ENCODE results near the gene TYRO3. TPM values are rescaled to one million over a fixed set of nuclear protein-coding genes. Genes with fewer than 3 reads are reported as not detected.

TYRO3 gene
- polyA plus RNA-seq, 3 donors, result 0.09 to 0.12 TPM; not detected in 1

DNA sequence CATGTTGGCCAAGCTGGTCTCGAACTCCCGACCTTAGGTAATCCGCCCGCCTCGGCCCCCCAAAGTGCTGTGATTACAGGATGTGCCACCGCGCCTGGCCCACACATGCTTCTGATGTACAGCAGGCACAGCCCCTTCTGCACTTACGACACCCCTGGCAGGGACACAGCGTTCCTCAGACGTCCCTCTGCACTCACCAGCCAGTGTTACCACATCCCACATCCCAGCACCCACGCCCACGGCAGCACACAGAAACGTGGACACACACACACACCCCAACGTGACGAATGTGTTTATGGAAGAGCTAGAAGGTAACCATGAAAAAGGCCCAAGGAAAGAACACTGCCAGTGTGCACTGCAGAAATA lies 14.4 kb upstream of the TYRO3 start:
- peak overlapping the region in 1 of 2 donors; percentile 91 for H3K27ac ChIP-seq (ENCODE audit: low read depth in 1 of 2, low read length in 2 of 2)
- intact Hi-C loops (cut with micrococcal nuclease), result no loop called here
- DNase-seq, result no peak
- Mint-ChIP-seq H3K4me1 (peaks cover 7% of the 10 kb centered on the region), H3K27ac (peak overlapping the region; percentile 91 to 96 (median 93)), H3K27me3 (ENCODE audit: low read depth in 3 of 3) (peaks cover 2 to 13% (median 5%) of the 10 kb centered on the region in 3 donors), H3K36me3 (peaks cover 3 to 5% of the 10 kb centered on the region in 2 donors), H3K4me3 (peak overlapping the region; percentile 96 to 98), H3K9me3 (peaks cover 0 to 2% (median 0%) of the 10 kb centered on the region in 7 donors)
- H3K4me1 ChIP-seq (ENCODE audit: control insufficient read depth in 1 of 2, insufficient read depth in 2 of 2, low read length in 2 of 2), result peaks cover 8 to 14% of the 10 kb centered on the region in 2 donors
- peak overlapping the region; percentile 99 for H2AFZ ChIP-seq (ENCODE audit: insufficient read depth, low read depth, low read length, poor library complexity, severe bottlenecking)
- no peaks in the 10 kb centered on the region for H3K27me3 ChIP-seq (ENCODE audit: control insufficient read depth in 2 of 2, insufficient read depth in 2 of 2, low read length in 2 of 2)
- H3K79me2 ChIP-seq (ENCODE audit: insufficient read depth, low read length), result peaks cover 16% of the 10 kb centered on the region
- TF ChIP-seq, protein P1, sequence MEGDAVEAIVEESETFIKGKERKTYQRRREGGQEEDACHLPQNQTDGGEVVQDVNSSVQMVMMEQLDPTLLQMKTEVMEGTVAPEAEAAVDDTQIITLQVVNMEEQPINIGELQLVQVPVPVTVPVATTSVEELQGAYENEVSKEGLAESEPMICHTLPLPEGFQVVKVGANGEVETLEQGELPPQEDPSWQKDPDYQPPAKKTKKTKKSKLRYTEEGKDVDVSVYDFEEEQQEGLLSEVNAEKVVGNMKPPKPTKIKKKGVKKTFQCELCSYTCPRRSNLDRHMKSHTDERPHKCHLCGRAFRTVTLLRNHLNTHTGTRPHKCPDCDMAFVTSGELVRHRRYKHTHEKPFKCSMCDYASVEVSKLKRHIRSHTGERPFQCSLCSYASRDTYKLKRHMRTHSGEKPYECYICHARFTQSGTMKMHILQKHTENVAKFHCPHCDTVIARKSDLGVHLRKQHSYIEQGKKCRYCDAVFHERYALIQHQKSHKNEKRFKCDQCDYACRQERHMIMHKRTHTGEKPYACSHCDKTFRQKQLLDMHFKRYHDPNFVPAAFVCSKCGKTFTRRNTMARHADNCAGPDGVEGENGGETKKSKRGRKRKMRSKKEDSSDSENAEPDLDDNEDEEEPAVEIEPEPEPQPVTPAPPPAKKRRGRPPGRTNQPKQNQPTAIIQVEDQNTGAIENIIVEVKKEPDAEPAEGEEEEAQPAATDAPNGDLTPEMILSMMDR (IDR thresholded peaks at IDR 0.05), result no peak
- H4K20me1 ChIP-seq (ENCODE audit: insufficient read depth, low read length), result no peaks in the 10 kb centered on the region
- peak overlapping the region; percentile 88 for H3K4me2 ChIP-seq (replicated peaks; ENCODE audit: extremely low read depth, low read length, poor library complexity, severe bottlenecking)
- 52% methylated on average over 9 of the region's 15 CpGs for WGBS (ENCODE audit: insufficient coverage)
- peak overlapping the region; percentile 87 for H3K9ac ChIP-seq (ENCODE audit: insufficient read depth, low read length, poor library complexity, severe bottlenecking)
- peak overlapping the region in 2 of 3 experiments; percentile 77 to 99 for H3K4me3 ChIP-seq (replicated peaks in 1 of 3; ENCODE audit: low read depth in 2 of 3, low read length in 3 of 3)
- no peaks in the 10 kb centered on the region for H3K36me3 ChIP-seq (replicated peaks in 1 of 2; ENCODE audit: control insufficient read depth in 1 of 2, insufficient read depth in 2 of 2, low read length in 2 of 2)
- H3K9me3 ChIP-seq (replicated peaks in 1 of 2; ENCODE audit: control insufficient read depth in 1 of 2, insufficient read depth in 1 of 2, low read length in 2 of 2), result no peaks in the 10 kb centered on the region

DNA sequence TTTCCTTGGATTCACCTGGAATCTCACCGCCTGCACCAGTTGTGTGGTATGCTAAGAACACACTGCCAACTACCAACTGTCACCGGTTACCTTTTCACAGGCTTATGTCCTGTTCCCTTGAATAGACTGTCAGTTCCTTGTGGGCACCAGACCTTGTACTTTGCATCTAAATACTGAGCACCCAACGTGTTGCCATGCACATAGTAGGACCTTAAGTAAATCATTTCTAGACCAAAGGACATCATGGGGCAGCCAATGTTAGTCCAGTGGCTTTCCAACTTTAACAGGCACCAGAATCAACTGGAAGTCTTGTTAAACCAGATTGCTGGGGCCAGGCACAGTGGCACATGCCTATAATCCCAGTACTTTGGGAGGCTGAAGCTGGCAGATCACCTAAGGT lies 13.8 kb upstream of the TYRO3 start:
- H3K4me3 Mint-ChIP-seq, result peak overlapping the region; percentile 96 to 98
- Histone ChIP-seq H3K36me3 (replicated peaks in 1 of 2; ENCODE audit: control insufficient read depth in 1 of 2, insufficient read depth in 2 of 2, low read length in 2 of 2) (no peaks in the 10 kb centered on the region), H3K9me3 (replicated peaks in 1 of 2; ENCODE audit: control insufficient read depth in 1 of 2, insufficient read depth in 1 of 2, low read length in 2 of 2) (no peaks in the 10 kb centered on the region), H3K4me1 (ENCODE audit: control insufficient read depth in 1 of 2, insufficient read depth in 2 of 2, low read length in 2 of 2) (peaks cover 8 to 14% of the 10 kb centered on the region in 2 donors), H3K27me3 (ENCODE audit: control insufficient read depth in 2 of 2, insufficient read depth in 2 of 2, low read length in 2 of 2) (no peaks in the 10 kb centered on the region), H3K4me2 (replicated peaks; ENCODE audit: extremely low read depth, low read length, poor library complexity, severe bottlenecking) (no peak overlapping the region), H3K79me2 (ENCODE audit: insufficient read depth, low read length) (peaks cover 16% of the 10 kb centered on the region), H3K9ac (ENCODE audit: insufficient read depth, low read length, poor library complexity, severe bottlenecking) (no peak overlapping the region), H3K27ac (ENCODE audit: low read depth in 1 of 2, low read length in 2 of 2) (no peak overlapping the region), H2AFZ (ENCODE audit: insufficient read depth, low read depth, low read length, poor library complexity, severe bottlenecking) (peak overlapping the region; percentile 99), H3K4me3 (replicated peaks in 1 of 3; ENCODE audit: low read depth in 2 of 3, low read length in 3 of 3) (no peak overlapping the region), H4K20me1 (ENCODE audit: insufficient read depth, low read length) (no peaks in the 10 kb centered on the region)
- H3K27me3 Mint-ChIP-seq (ENCODE audit: low read depth in 3 of 3), result peaks cover 2 to 15% (median 5%) of the 10 kb centered on the region in 3 donors
- intact Hi-C loops (cut with micrococcal nuclease), result no loop called here
- H3K4me1 Mint-ChIP-seq, result peaks cover 7% of the 10 kb centered on the region
- WGBS (ENCODE audit: insufficient coverage), result 92% methylated on average over 2 of the region's 3 CpGs
- H3K9me3 Mint-ChIP-seq, result peaks cover 0 to 2% (median 0%) of the 10 kb centered on the region in 7 donors
- TF ChIP-seq, protein P1 (IDR thresholded peaks at IDR 0.05), result no peak
- peaks cover 3 to 5% of the 10 kb centered on the region in 2 donors for H3K36me3 Mint-ChIP-seq
- H3K27ac Mint-ChIP-seq, result peak overlapping the region in 1 of 7 donors; percentile 2
- DNase-seq, result no peak

All from CD14-positive monocyte (primary cell).